ENCODE results near the gene PAM16. TPM values are rescaled to one million over a fixed set of nuclear protein-coding genes. Genes with fewer than 3 reads are reported as not detected.

The PAM16 gene
- total RNA-seq, 6 donors from 2014 or later: 45.5 to 71.8 (median 62.6) TPM

DNA sequence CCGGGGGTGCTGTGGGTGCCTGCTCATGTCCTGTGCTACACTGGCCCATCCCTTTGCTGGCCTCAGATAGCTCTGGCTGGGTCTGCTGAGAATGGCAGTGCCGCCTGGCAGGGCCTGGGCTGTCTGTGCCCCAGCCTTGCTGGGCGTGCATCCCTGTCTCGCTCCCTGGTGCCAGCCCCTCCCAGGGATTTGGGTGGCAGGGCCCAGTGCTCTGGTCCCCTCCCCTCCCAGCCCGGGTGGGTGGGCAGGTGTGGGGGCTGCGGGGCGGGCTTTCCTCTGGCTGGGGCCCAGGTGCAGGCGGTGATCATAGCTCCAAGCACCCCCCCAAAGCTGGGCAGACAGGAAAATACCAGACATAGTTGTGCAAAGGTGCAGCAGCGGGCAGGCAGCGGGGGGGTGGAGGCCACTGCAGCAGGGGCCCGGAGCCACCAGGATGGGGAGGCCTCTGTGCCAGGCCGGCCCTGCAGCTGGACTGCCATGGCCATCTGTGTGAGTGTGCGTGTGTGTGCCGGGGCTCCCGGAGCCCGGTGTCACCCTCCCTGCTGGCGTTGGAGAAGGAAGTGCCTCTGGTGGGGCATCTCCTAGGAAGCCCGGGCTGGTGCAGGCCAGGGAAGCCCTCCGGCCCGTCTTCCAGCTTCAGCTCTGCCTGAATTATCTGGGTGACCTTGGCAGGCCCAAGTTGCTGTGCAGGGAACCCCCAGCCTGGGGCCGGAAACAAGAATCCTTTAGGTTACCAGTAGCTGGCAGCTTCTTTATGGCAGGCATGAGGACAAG, 27.9 kb downstream of the PAM16 start:
- peak overlapping the region; percentile 80 to 96 (median 92) for H3K27ac ChIP-seq
- H3K4me3 ChIP-seq: peak overlapping the region in 1 of 4 donors; percentile 25
- H3K36me3 ChIP-seq: no peaks in the 10 kb centered on the region
- WGBS, 2 donors: 50 to 63% methylated on average over 4 to 17 of the region's 21 CpGs
- TF ChIP-seq, protein P1, sequence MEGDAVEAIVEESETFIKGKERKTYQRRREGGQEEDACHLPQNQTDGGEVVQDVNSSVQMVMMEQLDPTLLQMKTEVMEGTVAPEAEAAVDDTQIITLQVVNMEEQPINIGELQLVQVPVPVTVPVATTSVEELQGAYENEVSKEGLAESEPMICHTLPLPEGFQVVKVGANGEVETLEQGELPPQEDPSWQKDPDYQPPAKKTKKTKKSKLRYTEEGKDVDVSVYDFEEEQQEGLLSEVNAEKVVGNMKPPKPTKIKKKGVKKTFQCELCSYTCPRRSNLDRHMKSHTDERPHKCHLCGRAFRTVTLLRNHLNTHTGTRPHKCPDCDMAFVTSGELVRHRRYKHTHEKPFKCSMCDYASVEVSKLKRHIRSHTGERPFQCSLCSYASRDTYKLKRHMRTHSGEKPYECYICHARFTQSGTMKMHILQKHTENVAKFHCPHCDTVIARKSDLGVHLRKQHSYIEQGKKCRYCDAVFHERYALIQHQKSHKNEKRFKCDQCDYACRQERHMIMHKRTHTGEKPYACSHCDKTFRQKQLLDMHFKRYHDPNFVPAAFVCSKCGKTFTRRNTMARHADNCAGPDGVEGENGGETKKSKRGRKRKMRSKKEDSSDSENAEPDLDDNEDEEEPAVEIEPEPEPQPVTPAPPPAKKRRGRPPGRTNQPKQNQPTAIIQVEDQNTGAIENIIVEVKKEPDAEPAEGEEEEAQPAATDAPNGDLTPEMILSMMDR (IDR thresholded peaks at IDR 0.05): no peak
- no peak for TF ChIP-seq POLR2AphosphoS5 (IDR thresholded peaks at IDR 0.05)
- TF ChIP-seq POLR2A (IDR thresholded peaks at IDR 0.05): no peak
- no peak for TF ChIP-seq EP300 (IDR thresholded peaks at IDR 0.05)
- H3K4me1 ChIP-seq: peaks cover 86 to 98% (median 93%) of the 10 kb centered on the region in 4 donors
- no peaks in the 10 kb centered on the region for H3K9me3 ChIP-seq
- DNase-seq (peak in 1 of 2 donors; percentile 86), ATAC-seq (ENCODE audit: low FRiP score in 2 of 2) (peak in 1 of 2 donors; percentile 69)
- no peaks in the 10 kb centered on the region for H3K27me3 ChIP-seq

DNA sequence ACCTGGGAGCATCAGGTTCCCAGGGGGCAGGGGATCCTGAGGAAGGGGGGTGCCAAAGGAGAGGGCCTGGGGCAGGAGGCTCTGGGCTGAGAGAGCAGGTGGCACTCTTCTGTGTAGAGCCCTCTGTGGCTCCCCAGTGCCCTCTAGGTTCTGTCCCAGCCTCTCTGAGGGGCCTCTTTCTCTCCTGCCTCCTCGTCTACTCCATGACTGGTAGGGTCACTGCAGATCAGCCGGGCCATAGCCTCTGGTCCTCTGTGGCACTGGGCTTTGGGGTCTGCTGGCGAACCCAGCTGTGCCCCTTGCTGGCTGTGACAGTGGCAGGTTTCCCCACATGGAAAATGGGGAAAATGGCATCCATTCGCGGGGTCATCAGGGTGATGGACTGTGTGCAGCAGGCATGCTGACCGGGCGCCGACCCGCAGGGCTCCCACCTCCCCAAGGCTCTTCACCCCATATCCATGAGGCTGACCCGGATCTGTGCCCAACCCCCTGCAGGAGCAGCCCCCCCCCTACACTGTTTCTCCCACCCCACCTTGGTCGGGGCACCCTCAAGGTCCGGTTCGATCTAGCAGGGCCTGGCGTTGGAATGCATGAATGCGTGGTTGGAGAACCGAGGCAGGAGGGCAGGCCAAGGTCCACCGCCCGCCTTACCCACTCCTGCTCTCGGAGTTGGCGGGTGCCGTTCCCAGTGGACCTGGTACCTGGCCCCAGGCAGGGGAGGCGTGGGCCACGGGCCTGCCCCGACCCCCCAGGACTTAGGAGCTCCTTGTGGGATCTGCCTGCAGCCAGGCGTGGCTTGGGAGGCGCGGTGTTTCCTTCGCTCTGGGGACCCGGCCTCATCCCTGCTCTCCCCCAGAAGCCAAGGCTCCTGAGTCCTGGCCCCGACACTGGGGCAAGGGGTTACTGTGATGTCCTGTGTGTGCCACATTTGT, 28.7 kb downstream of the PAM16 start:
- H3K4me1 ChIP-seq: peaks cover 86 to 98% (median 93%) of the 10 kb centered on the region in 4 donors
- WGBS, 2 donors: 79 to 84% methylated on average over 16 to 28 of the region's 30 CpGs
- TF ChIP-seq EP300 (IDR thresholded peaks at IDR 0.05): no peak
- TF ChIP-seq, protein P1 (IDR thresholded peaks at IDR 0.05): no peak
- no peak for TF ChIP-seq POLR2A (IDR thresholded peaks at IDR 0.05)
- no peak for TF ChIP-seq POLR2AphosphoS5 (IDR thresholded peaks at IDR 0.05)
- peak in 1 of 2 donors; percentile 73 for DNase-seq
- no peak overlapping the region for H3K4me3 ChIP-seq
- peak overlapping the region; percentile 80 to 96 (median 92) for H3K27ac ChIP-seq
- no peak for ATAC-seq (ENCODE audit: low FRiP score in 2 of 2)
- no peaks in the 10 kb centered on the region for H3K9me3 ChIP-seq
- H3K36me3 ChIP-seq: no peaks in the 10 kb centered on the region
- no peaks in the 10 kb centered on the region for H3K27me3 ChIP-seq

DNA sequence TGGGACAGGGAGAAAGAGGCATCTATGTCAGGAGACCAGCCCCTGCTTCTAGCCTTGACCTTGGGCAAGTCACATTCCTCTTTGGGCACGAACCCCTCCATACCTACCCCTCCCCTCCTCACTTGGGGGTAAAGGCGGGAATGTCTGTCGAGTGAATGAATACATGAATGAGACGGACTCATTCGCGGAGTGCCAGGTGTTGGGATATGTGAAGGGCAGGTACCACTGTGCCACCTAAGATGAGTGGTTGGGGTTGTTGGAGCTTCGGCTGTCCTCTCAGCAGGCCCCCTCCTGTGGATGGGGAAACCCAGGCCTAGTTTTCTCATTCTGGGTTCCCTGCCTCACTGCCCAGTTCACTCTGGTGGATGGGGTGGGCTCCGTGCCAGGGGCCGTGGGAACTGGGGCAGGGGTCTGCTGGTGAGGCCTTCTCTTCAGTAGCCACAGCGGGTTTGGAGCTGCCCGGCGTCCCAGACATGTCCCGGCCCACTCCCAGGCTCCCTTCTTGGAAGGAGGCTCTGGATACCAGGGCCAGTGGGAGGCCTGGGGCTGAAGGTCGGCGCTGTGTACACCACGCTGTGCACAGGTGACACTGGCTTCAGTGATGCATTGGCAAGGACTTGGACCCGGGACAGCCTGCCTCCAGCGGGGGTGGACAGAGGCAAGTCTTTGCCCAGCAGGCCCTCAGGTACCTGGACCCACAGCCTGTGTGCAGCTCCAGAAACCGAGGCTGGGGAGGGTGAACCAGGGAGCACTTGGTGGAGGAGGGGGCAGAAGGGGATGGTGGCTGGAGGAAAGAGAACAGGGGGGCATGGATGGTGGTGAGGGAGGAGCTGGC, 29.6 kb downstream of the PAM16 start:
- Histone ChIP-seq H3K27me3 (peaks cover 0 to 3% (median under 1%) of the 10 kb centered on the region in 4 donors), H3K9me3 (no peaks in the 10 kb centered on the region), H3K4me1 (peaks cover 82 to 97% (median 91%) of the 10 kb centered on the region in 4 donors), H3K36me3 (no peaks in the 10 kb centered on the region), H3K27ac (peak overlapping the region; percentile 93 to 96 (median 94)), H3K4me3 (no peak overlapping the region)
- WGBS, 2 donors: 82 to 90% methylated on average over 10 to 17 of the region's 19 CpGs
- no peak for TF ChIP-seq POLR2A (IDR thresholded peaks at IDR 0.05)
- TF ChIP-seq, protein P1 (IDR thresholded peaks at IDR 0.05): no peak
- TF ChIP-seq EP300 (IDR thresholded peaks at IDR 0.05): no peak
- TF ChIP-seq POLR2AphosphoS5 (IDR thresholded peaks at IDR 0.05): no peak
- ATAC-seq (ENCODE audit: low FRiP score in 2 of 2): no peak
- DNase-seq: peak in 1 of 2 donors; percentile 81

DNA sequence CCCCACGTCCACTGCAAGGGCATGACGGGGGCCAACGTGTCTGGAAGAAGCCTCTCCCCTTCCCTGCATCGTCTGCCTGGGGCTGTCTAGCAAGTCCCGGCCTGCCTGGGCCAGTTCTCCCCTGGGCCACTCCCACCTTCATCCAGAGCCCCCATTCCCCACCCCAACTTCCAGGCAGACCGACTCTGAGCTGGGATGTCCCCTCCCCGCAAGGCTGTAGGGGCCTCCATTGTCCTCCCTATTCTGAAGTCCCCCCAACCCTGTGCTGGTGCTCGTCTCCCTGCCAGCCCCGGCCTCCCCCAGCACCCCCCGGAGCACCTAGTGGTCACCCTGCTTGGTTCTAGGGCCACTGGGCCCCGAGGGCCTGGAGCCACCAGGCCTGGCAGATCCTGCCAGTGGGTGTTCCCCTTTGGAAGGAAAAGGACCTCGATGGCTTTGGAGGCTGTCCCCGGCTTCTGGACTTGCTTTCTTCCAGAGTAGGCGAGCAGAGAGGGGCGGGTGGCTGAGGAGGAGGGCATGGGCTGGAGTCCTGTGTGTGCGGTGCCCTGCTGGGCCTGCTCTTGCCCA, 30.5 kb downstream of the PAM16 start:
- TF ChIP-seq EP300 (IDR thresholded peaks at IDR 0.05) (no peak), POLR2AphosphoS5 (IDR thresholded peaks at IDR 0.05) (no peak), POLR2A (IDR thresholded peaks at IDR 0.05) (no peak)
- TF ChIP-seq, protein P1 (IDR thresholded peaks at IDR 0.05): no peak
- WGBS, 2 donors: 61 to 68% methylated on average over 8 to 12 of the region's 16 CpGs
- DNase-seq: peak in 1 of 2 donors; percentile 68
- H3K4me3 ChIP-seq: no peak overlapping the region
- peak overlapping the region; percentile 93 to 96 (median 94) for H3K27ac ChIP-seq
- no peak for ATAC-seq (ENCODE audit: low FRiP score in 2 of 2)
- H3K36me3 ChIP-seq: no peaks in the 10 kb centered on the region
- peaks cover 0 to 7% (median 2%) of the 10 kb centered on the region in 4 donors for H3K27me3 ChIP-seq
- no peaks in the 10 kb centered on the region for H3K9me3 ChIP-seq
- peaks cover 75 to 97% (median 88%) of the 10 kb centered on the region in 4 donors for H3K4me1 ChIP-seq
